GM19025 (cell line): Measurements from ENCODE around the gene MAP6.

Experiments used
- ATAC-seq: cut with Tn5 transposase; IDR thresholded peaks from one replicate; pipeline ENCODE4 v1.9.1; 2021; ENCODE audit warnings: mild to moderate bottlenecking, low read depth, moderate library complexity; ENCODE audit not compliant: unreplicated experiment

The MAP6 gene

GRCh38 chr11:75633409-75634066 lies 35.3 kb downstream of the MAP6 start:
- ATAC-seq = no peak

GRCh38 chr11:75632962-75633361 lies 35.9 kb downstream of the MAP6 start:
- ATAC-seq = no peak

- ATAC-seq = no peak
Observed at GRCh38 chr11:75632450-75632849, 36.4 kb downstream of the MAP6 start.

- no peak for ATAC-seq
Observed at GRCh38 chr11:75631086-75631730, 37.6 kb downstream of the MAP6 start.

- ATAC-seq = no peak
Observed at GRCh38 chr11:75627906-75628668, 40.8 kb downstream of the MAP6 start.

- no peak for ATAC-seq
Observed at GRCh38 chr11:75626889-75627529, 41.8 kb downstream of the MAP6 start.

GRCh38 chr11:75625991-75626888 lies 42.6 kb downstream of the MAP6 start:
- ATAC-seq = no peak

- no peak for ATAC-seq
Observed at GRCh38 chr11:75625021-75625420, 43.8 kb downstream of the MAP6 start.

GRCh38 chr11:75616281-75616680 lies 52.6 kb downstream of the MAP6 start:
- ATAC-seq = no peak

GRCh38 chr11:75615751-75616150 lies 53.1 kb downstream of the MAP6 start:
- ATAC-seq = no peak

- no peak for ATAC-seq
Observed at GRCh38 chr11:75611823-75612222, 57.0 kb downstream of the MAP6 start.

GRCh38 chr11:75606099-75606498 lies 62.7 kb downstream of the MAP6 start:
- no peak for ATAC-seq

- no peak for ATAC-seq
Observed at GRCh38 chr11:75603791-75604736, 64.8 kb downstream of the MAP6 start.

GRCh38 chr11:75602951-75603350 lies 65.9 kb downstream of the MAP6 start:
- no peak for ATAC-seq

GRCh38 chr11:75601494-75601893 lies 67.3 kb downstream of the MAP6 start:
- no peak for ATAC-seq

- ATAC-seq = no peak
Observed at GRCh38 chr11:75600356-75600755, 68.5 kb downstream of the MAP6 start.

- no peak for ATAC-seq
Observed at GRCh38 chr11:75598900-75599299, 69.9 kb downstream of the MAP6 start.

GRCh38 chr11:75598264-75598663 lies 70.6 kb downstream of the MAP6 start:
- no peak for ATAC-seq

- no peak for ATAC-seq
Observed at GRCh38 chr11:75597636-75598035, 71.2 kb downstream of the MAP6 start.
